HEK293 (cell line): Measurements from ENCODE around the gene FCGR3A.
A peak's percentile ranks its signal among the peaks of the same experiment; 100 is the strongest.

Source experiments
- BCL11A ChIP-seq: fragments of 450-650 bp; formaldehyde crosslinking; IDR thresholded peaks from 2 replicates; pipeline ENCODE4 v1.5.1; 2016; ENCODE audit warnings: low read depth, missing biosample characterization, missing genetic modification characterization
- EGR2 ChIP-seq: fragments of 450-650 bp; formaldehyde crosslinking; IDR thresholded peaks from 2 replicates; pipeline ENCODE4 v1.5.1; 2016; ENCODE audit warnings: low read depth, missing biosample characterization, missing genetic modification characterization
- HIC1 ChIP-seq: fragments of 450-650 bp; formaldehyde crosslinking; IDR thresholded peaks from 2 replicates; pipeline ENCODE4 v1.5.1; 2016; ENCODE audit warnings: missing biosample characterization, missing genetic modification characterization
- INSM2 ChIP-seq: fragments of 450-650 bp; formaldehyde crosslinking; IDR thresholded peaks from 2 replicates; pipeline ENCODE4 v1.5.1; 2016; ENCODE audit warnings: missing biosample characterization, missing genetic modification characterization
- MZF1 ChIP-seq: fragments of 450-650 bp; formaldehyde crosslinking; IDR thresholded peaks from 2 replicates; pipeline ENCODE4 v1.5.1; 2017; ENCODE audit warnings: missing biosample characterization, missing genetic modification characterization, borderline replicate concordance
- OVOL3 ChIP-seq: fragments of 450-650 bp; formaldehyde crosslinking; IDR thresholded peaks from 2 replicates; pipeline ENCODE4 v1.5.1; 2016; ENCODE audit warnings: missing biosample characterization, missing genetic modification characterization
- YY2 ChIP-seq: fragments of 450-650 bp; formaldehyde crosslinking; IDR thresholded peaks from 2 replicates; pipeline ENCODE4 v1.5.1; 2016; ENCODE audit warnings: missing biosample characterization, missing genetic modification characterization
- ZBTB6 ChIP-seq: fragments of 450-650 bp; formaldehyde crosslinking; IDR thresholded peaks from 2 replicates; pipeline ENCODE4 v1.5.1; 2017; ENCODE audit warnings: missing biosample characterization, missing genetic modification characterization
- ZFHX2 ChIP-seq: fragments of 450-650 bp; formaldehyde crosslinking; conservative IDR thresholded peaks from 2 replicates; pipeline ENCODE4 v1.5.1; 2016; ENCODE audit warnings: missing biosample characterization, missing genetic modification characterization
- ZIC2 ChIP-seq: fragments of 450-650 bp; formaldehyde crosslinking; IDR thresholded peaks from 2 replicates; pipeline ENCODE4 v1.5.1; 2016; ENCODE audit warnings: missing biosample characterization, missing genetic modification characterization
- ZNF112 ChIP-seq: fragments of 450-650 bp; formaldehyde crosslinking; IDR thresholded peaks from 2 replicates; pipeline ENCODE4 v1.5.0; 2017; ENCODE audit warnings: missing biosample characterization, missing genetic modification characterization
- ZNF114 ChIP-seq: fragments of 450-650 bp; formaldehyde crosslinking; IDR thresholded peaks from 2 replicates; pipeline ENCODE4 v1.5.0; 2017; ENCODE audit warnings: missing biosample characterization, missing genetic modification characterization
- ZNF140 ChIP-seq: fragments of 450-650 bp; formaldehyde crosslinking; IDR thresholded peaks from 2 replicates; pipeline ENCODE4 v1.5.1; 2016; ENCODE audit warnings: missing biosample characterization, missing genetic modification characterization
- ZNF18 ChIP-seq: fragments of 450-650 bp; formaldehyde crosslinking; IDR thresholded peaks from 2 replicates; pipeline ENCODE4 v1.5.1; 2016; ENCODE audit warnings: missing biosample characterization, missing genetic modification characterization
- ZNF214 ChIP-seq: fragments of 450-650 bp; formaldehyde crosslinking; IDR thresholded peaks from 2 replicates; pipeline ENCODE4 v1.5.1; 2017; ENCODE audit warnings: missing biosample characterization, mild to moderate bottlenecking, missing genetic modification characterization, borderline replicate concordance
- ZNF292 ChIP-seq: fragments of 450-650 bp; formaldehyde crosslinking; IDR thresholded peaks from 2 replicates; pipeline ENCODE4 v1.5.1; 2016; ENCODE audit warnings: low read depth, missing biosample characterization, missing genetic modification characterization, borderline replicate concordance
- ZNF426 ChIP-seq: fragments of 450-650 bp; formaldehyde crosslinking; IDR thresholded peaks from 2 replicates; pipeline ENCODE4 v1.5.1; 2017; ENCODE audit warnings: missing biosample characterization, missing genetic modification characterization, mild to moderate bottlenecking, inconsistent platforms, moderate library complexity
- ZNF433 ChIP-seq: fragments of 450-650 bp; formaldehyde crosslinking; IDR thresholded peaks from 2 replicates; pipeline ENCODE4 v1.5.1; 2016; ENCODE audit warnings: missing biosample characterization, missing genetic modification characterization, low read depth
- ZNF48 ChIP-seq: fragments of 450-650 bp; formaldehyde crosslinking; IDR thresholded peaks from 2 replicates; pipeline ENCODE4 v1.5.1; 2016; ENCODE audit warnings: missing biosample characterization, missing genetic modification characterization
- ZNF529 ChIP-seq: fragments of 450-650 bp; formaldehyde crosslinking; IDR thresholded peaks from 2 replicates; pipeline ENCODE4 v1.5.1; 2017; ENCODE audit warnings: missing genetic modification characterization, missing biosample characterization; ENCODE audit not compliant: insufficient replicate concordance
- ZNF549 ChIP-seq: fragments of 450-650 bp; IDR thresholded peaks from 2 replicates; pipeline ENCODE4 v1.5.1; 2018; ENCODE audit warnings: missing biosample characterization, missing genetic modification characterization, mild to moderate bottlenecking, inconsistent platforms, moderate library complexity
- ZNF558 ChIP-seq: fragments of 450-650 bp; formaldehyde crosslinking; IDR thresholded peaks from 2 replicates; pipeline ENCODE4 v1.5.1; 2016; ENCODE audit warnings: missing biosample characterization, missing genetic modification characterization
- ZNF561 ChIP-seq: fragments of 450-650 bp; IDR thresholded peaks from 2 replicates; pipeline ENCODE4 v1.5.1; 2018; ENCODE audit warnings: missing biosample characterization, missing genetic modification characterization, borderline replicate concordance
- ZNF639 ChIP-seq: fragments of 450-650 bp; formaldehyde crosslinking; IDR thresholded peaks from 2 replicates; pipeline ENCODE4 v1.5.1; 2016; ENCODE audit warnings: missing biosample characterization, missing genetic modification characterization
- ZNF701 ChIP-seq: fragments of 450-650 bp; formaldehyde crosslinking; IDR thresholded peaks from 2 replicates; pipeline ENCODE4 v1.5.1; 2016; ENCODE audit warnings: missing biosample characterization, missing genetic modification characterization
- ZNF707 ChIP-seq: fragments of 450-650 bp; formaldehyde crosslinking; IDR thresholded peaks from 2 replicates; pipeline ENCODE4 v1.5.1; 2016; ENCODE audit warnings: missing biosample characterization, missing genetic modification characterization
- TF ChIP-seq, protein P1 (sequence below): fragments of 450-650 bp; formaldehyde crosslinking; optimal IDR thresholded peaks from 2 replicates; pipeline ENCODE3; 2016; ENCODE audit warnings: missing biosample characterization, mild to moderate bottlenecking, missing genetic modification characterization
- TF ChIP-seq, protein P2 (sequence below): fragments of 450-650 bp; formaldehyde crosslinking; IDR thresholded peaks from 2 replicates; pipeline ENCODE4 v1.5.1; 2016; ENCODE audit warnings: missing biosample characterization, missing genetic modification characterization

The FCGR3A gene

GRCh38 chr1:161502181-161502580, 47.4 kb downstream of the FCGR3A start (continued):
- TF ChIP-seq ZNF561 (tag by site-specific recombination) (0 out of 2 replicates have a peak, but pooled peaks have one; percentile 30), ZNF114 (tag by site-specific recombination) (no peak), EGR2 (peak; percentile 12; the same call in 1 of the 2 replicates), ZNF140 (no peak), HIC1 (no peak), YY2 (no peak), ZNF529 (tag by site-specific recombination) (no peak), ZNF48 (tag by site-specific recombination) (no peak), ZNF701 (tag by site-specific recombination) (no peak), ZNF433 (tag by site-specific recombination) (no peak), ZNF292 (tag by site-specific recombination) (no peak), ZNF639 (tag by site-specific recombination) (no peak), ZBTB6 (no peak; the same call in 1 of the 2 replicates), ZNF112 (tag by site-specific recombination) (no peak), ZFHX2 (peak; percentile 50; the same call in 1 of the 2 replicates), ZNF549 (no peak), INSM2 (tag by site-specific recombination) (no peak), BCL11A (no peak), ZNF558 (tag by site-specific recombination) (no peak), ZNF214 (no peak), ZNF707 (tag by site-specific recombination) (no peak), ZNF426 (no peak), ZIC2 (0 out of 2 replicates have a peak, but pooled peaks have one; percentile 16), OVOL3 (peak; percentile 63), MZF1 (tag by site-specific recombination) (peak; percentile 96; the same call in 1 of the 2 replicates), ZNF18 (tag by site-specific recombination) (no peak)
- TF ChIP-seq, protein P1, sequence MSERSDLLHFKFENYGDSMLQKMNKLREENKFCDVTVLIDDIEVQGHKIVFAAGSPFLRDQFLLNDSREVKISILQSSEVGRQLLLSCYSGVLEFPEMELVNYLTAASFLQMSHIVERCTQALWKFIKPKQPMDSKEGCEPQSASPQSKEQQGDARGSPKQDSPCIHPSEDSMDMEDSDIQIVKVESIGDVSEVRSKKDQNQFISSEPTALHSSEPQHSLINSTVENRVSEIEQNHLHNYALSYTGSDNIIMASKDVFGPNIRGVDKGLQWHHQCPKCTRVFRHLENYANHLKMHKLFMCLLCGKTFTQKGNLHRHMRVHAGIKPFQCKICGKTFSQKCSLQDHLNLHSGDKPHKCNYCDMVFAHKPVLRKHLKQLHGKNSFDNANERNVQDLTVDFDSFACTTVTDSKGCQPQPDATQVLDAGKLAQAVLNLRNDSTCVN, result no peak
- TF ChIP-seq, protein P2, sequence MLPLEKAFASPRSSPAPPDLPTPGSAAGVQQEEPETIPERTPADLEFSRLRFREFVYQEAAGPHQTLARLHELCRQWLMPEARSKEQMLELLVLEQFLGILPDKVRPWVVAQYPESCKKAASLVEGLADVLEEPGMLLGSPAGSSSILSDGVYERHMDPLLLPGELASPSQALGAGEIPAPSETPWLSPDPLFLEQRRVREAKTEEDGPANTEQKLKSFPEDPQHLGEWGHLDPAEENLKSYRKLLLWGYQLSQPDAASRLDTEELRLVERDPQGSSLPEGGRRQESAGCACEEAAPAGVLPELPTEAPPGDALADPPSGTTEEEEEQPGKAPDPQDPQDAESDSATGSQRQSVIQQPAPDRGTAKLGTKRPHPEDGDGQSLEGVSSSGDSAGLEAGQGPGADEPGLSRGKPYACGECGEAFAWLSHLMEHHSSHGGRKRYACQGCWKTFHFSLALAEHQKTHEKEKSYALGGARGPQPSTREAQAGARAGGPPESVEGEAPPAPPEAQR (tag by site-specific recombination), result no peak
